Ureter (tissue), 1 donor: Measurements from ENCODE around the gene YKT6. TPM values are rescaled to one million over a fixed set of nuclear protein-coding genes. Genes with fewer than 3 reads are reported as not detected.
A peak's percentile ranks its signal among the peaks of the same experiment; 100 is the strongest.

Experiments
- DNase-seq: peaks from one replicate; pipeline ENCODE4 v3.0.0-alpha.2; 2020; ENCODE audit warnings: low spot score
- total RNA-seq: library from RNA; stranded (reverse); gene quantifications from one replicate; pipeline ENCODE4 v1.2.4, GENCODE V29; 2023
- donor health status: DM: yes; HTN: yes; CAD: no.

Gene YKT6
- total RNA-seq, 1 donor from 2014 or later, result 64.2 TPM

DNA sequence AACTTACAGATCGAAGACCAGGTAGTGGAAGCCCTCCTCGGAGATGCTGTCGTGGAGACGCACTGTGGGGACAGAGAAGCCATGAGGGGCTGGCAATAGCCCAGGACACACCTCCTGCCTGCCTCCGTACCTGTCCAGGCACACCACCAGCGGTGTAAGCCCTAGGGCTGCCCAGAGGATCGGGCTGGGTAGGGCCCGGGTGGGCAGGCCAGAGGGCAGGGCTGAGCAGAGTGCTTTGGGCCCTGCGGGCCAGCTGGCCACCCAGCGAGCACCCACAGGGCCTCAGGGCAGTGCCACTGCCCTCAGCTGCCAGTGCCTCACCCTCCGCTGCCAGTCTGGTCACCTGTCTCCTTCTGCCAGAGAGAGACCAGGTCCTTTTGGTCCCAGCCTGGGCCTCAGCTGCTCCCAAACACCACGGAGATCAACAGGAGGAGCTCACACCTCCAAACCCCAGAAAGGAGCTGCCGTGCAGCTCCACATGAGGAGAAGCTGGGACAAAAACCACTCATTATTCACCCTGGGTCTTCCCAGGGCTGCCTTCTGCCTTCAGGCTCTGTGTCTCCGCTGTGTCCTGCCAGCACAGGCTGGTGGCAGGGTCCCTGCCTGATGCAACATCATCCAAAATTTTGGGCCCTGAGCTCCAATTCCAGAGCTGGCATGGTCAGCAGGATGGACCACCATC lies 58.2 kb downstream of the YKT6 start:
- no peak for DNase-seq

DNA sequence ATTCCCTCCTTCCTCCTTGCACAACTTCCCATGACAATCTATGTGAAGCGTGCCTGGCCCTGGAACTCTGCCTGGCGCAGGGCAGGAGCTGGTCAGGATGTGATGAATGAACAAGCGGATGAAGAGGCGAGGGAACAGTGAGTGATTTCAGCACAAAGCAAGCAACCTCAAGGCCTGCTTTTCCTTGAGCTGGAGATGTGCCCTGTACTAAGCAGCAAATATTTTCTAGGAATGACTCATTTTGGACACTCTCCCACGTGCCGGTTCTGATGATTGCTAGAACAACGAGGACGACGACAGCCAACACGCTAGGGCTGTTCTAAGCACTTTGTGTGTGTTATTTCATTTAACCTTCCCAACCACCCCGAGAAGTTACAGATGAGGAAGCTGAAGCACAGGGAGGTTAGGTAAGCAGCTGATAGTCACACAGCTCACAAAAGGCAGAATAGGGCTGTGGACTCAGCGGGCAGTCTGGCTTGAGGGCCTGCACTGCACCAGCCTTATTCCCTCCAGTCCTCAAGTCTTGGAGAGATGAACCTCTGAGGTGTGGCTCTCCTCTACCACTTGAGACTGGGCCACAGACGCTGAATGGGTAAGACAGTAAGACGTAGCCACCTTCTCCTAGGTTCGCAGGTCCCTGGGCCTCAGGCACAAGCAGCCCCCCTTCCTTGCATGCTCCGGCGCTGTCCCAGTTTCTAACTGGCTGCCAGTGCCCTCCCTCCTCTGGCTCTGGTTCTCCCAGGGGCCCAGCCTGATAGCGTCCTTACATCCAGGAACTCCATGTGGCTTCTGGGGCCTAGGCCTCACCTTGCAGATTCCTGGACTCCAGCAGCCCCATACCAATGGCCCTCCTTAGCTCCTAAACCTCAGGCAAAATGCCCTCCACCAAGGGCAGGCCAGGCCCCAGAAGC lies 59.0 kb downstream of the YKT6 start:
- peak; percentile 56 for DNase-seq

DNA sequence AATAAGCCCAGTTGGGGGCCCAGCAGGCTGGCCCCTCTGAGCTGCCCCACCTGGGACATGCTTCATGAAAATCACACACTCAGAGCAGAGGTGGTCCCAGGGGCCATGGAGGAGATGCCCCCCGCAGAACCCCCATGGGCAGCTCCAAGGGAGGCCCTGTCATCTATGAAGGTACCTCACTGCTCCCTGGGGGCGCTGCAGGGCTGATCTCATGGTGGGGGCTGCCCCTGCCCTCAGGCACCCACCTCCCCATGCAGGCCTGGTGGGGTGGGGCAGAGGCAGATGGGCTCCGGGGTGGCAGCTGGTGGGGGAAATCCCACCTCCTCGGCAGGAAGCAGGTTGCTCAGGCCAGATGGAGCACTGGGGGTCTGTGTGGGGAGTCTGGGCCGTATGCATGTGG lies 60.5 kb downstream of the YKT6 start:
- DNase-seq, result no peak

DNA sequence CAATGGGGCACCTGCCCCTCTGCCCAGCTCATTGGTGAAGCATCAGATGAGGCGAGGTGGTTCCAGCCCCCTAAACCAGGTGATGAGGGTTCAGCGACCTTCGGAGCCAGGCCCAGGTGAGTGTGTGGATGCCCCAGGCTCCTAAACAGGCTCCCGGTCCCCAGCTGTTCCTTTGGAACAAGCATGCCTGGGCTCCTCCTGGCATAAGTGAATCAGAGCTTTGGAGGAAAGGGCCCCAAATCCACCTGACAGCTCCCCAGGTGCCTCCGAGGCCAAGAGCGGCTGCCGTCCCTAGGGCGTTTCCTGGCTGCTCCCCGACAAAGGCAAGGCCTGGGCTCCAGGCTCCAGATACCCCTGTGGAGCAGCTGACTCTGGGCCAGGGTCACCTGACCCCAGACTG lies 61.3 kb downstream of the YKT6 start:
- no peak for DNase-seq

DNA sequence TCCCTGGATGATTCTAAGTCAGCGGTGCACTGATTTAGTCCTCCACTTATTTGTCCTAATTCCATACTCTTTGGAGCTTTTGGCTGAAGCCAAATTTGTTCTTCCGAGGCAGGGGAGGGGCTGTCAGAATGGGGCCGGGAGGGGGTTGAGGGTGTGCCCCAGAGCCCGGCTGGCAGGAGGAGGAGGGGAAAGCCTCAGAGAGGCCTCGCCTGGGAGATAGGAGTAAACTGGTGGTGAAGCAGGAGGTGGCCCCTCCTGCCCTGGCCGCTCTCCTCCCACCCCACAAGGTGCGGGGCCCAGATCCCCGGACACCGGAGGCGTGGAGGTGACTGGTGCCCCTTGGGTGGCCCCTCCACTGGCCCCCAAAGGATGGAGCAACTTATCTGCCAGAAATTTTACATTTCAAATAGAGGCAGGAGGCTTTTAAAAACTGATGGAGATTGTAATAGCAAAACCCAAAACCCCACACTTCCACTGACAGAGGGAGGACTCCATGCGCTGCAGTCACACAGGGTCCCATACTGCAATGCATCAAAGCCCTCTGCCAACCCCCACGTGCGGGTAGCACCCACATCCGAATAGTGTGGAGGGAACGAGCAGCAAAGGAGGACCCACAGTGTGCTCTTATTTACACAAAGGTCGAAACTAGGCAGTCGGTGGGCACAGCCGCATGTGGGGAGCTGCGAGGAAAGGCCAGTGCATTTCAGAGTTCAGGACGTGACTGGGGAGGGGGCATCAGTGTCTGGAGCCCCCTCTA lies 62.7 kb downstream of the YKT6 start:
- DNase-seq, result no peak

Other genes with a start within 250 kb of the YKT6 start
- gene SPDYE1, start 203.1 kb upstream of the YKT6 start, total RNA-seq, result not detected
- 107 TPM for gene DBNL, start 156.3 kb upstream of the YKT6 start, total RNA-seq
- gene PGAM2, start 135.4 kb upstream of the YKT6 start, total RNA-seq, result 0.62 TPM
- gene POLM, start 118.4 kb upstream of the YKT6 start, total RNA-seq, result 46.5 TPM
- gene AEBP1, start 96.6 kb upstream of the YKT6 start, total RNA-seq, result 131 TPM
- gene POLD2, start 77.4 kb upstream of the YKT6 start, total RNA-seq, result 92.0 TPM
- gene MYL7, start 59.6 kb upstream of the YKT6 start, total RNA-seq, result not detected
- gene GCK, start 11.5 kb upstream of the YKT6 start, total RNA-seq, result 0.39 TPM
- gene CAMK2B, start 124.6 kb downstream of the YKT6 start, total RNA-seq, result not detected